ENCODE measurements around the gene EAF2. TPM values are rescaled to one million over a fixed set of nuclear protein-coding genes. Genes with fewer than 3 reads are reported as not detected.

EAF2 gene
- total and polyA plus RNA-seq, 2 donors (not counting 3 experiments of a cell fraction or from before 2014, with no cell fraction given), result 0.63 to 1.5 TPM

GRCh38 chr3:121809249-121809648 is 25.8 kb upstream of the EAF2 start:
- Histone ChIP-seq H3K9ac (replicated peaks; ENCODE audit: extremely low read depth, insufficient read depth, low read length) (no peak overlapping the region), H3K79me2 (ENCODE audit: control insufficient read depth, insufficient read depth, low read length) (no peaks in the 10 kb centered on the region), H3K4me3 (replicated peaks in 1 of 3; ENCODE audit: insufficient read depth in 1 of 3, low read depth in 1 of 3, low read length in 3 of 3) (no peak overlapping the region), H2AFZ (ENCODE audit: low read depth, low read length) (no peak overlapping the region), H3K9me3 (replicated peaks; ENCODE audit: control insufficient read depth, insufficient read depth, low read length) (no peaks in the 10 kb centered on the region), H3K36me3 (ENCODE audit: control insufficient read depth in 2 of 2, extremely low read depth in 1 of 2, insufficient read depth in 2 of 2, low read length in 2 of 2) (peaks cover 2 to 4% of the 10 kb centered on the region in 2 experiments), H3K4me1 (ENCODE audit: control insufficient read depth, extremely low read depth, insufficient read depth, low read length) (no peaks in the 10 kb centered on the region), H3K27me3 (ENCODE audit: control insufficient read depth in 2 of 2, insufficient read depth in 2 of 2, low read length in 2 of 2) (no peaks in the 10 kb centered on the region), H3K4me2 (ENCODE audit: insufficient read depth, low read length) (no peak overlapping the region), H3K27ac (ENCODE audit: insufficient read depth, low read depth, low read length) (no peak overlapping the region), H4K20me1 (replicated peaks; ENCODE audit: control insufficient read depth, extremely low read depth, insufficient read depth, low read length) (no peaks in the 10 kb centered on the region), H3K9me1 (replicated peaks; ENCODE audit: control insufficient read depth, extremely low read depth, insufficient read depth, low read length) (no peaks in the 10 kb centered on the region)
- ChIA-PET POLR2A (interaction anchor here (0.6 to 0.7 kb wide), 2 partner anchors 331 to 1683 kb away, joined by 3 to 5 read pairs; no protein-coding TSS in a partner anchor), CTCF (interaction anchor here (1.3 kb wide), 1 partner anchor 19 kb away, joined by 4 read pairs; no protein-coding TSS in a partner anchor)
- FAIRE-seq (no peak), DNase-seq (ENCODE audit: low read depth, low spot score) (no peak)
- dilution Hi-C loops (cut with MboI; ENCODE audit: extremely low pct_ligation_motif_present, low sequenced_read_pairs), result no loop called here
- TF ChIP-seq FOS (IDR thresholded peaks at IDR 0.05; ENCODE audit: borderline replicate concordance, insufficient read depth, low read length) (no peak), JUN (IDR thresholded peaks at IDR 0.05; ENCODE audit: borderline replicate concordance, insufficient read depth, insufficient read length, low read depth) (no peak), MAX (IDR thresholded peaks at IDR 0.05; ENCODE audit: insufficient read depth, insufficient read length) (no peak), GATA2 (IDR thresholded peaks at IDR 0.05; ENCODE audit: insufficient read depth, insufficient read length, low read depth, low read length) (no peak), EZH2 (IDR thresholded peaks at IDR 0.05; ENCODE audit: borderline replicate concordance, low read depth, low read length, severe bottlenecking) (no peak), POLR2A (IDR thresholded peaks at IDR 0.05; ENCODE audit: low read depth, low read length) (no peak), CTCF (IDR thresholded peaks at IDR 0.05; ENCODE audit: extremely low read depth in 1 of 2, insufficient read depth in 1 of 2, low read depth in 1 of 2, low read length in 2 of 2) (no peak), MYC (IDR thresholded peaks at IDR 0.05; ENCODE audit: low read depth, low read length) (no peak), POLR2AphosphoS5 (IDR thresholded peaks at IDR 0.05; ENCODE audit: insufficient read depth, low read depth, low read length) (no peak)
- intact Hi-C loops (cut with micrococcal nuclease), result no loop called here
- no TSS peak for BruUV-seq (replicated peaks)
